Upper lobe of right lung (tissue), 1 donor: ENCODE measurements around the gene EIF3I. TPM values are rescaled to one million over a fixed set of nuclear protein-coding genes. Genes with fewer than 3 reads are reported as not detected.

Experiments used
- ATAC-seq: fragments of 200-7000 bp; cut with Tn5 transposase; one replicate; pipeline ENCODE4 v1.9.1; 2020; ENCODE audit warnings: mild to moderate bottlenecking, moderate library complexity
- DNase-seq: peaks from one replicate; pipeline ENCODE4 v3.0.0-alpha.2; 2020
- H3K27ac ChIP-seq: fragments of 200-600 bp; one replicate; pipeline ENCODE4 v1.8.0; 2022
- H3K27me3 ChIP-seq: fragments of 200-600 bp; one replicate; pipeline ENCODE4 v1.8.0; 2022; ENCODE audit warnings: mild to moderate bottlenecking
- H3K36me3 ChIP-seq: fragments of 200-600 bp; one replicate; pipeline ENCODE4 v1.8.0; 2022
- H3K4me1 ChIP-seq: fragments of 200-600 bp; one replicate; pipeline ENCODE4 v1.8.0; 2022
- H3K4me3 ChIP-seq: fragments of 200-600 bp; one replicate; pipeline ENCODE4 v1.8.0; 2022; ENCODE audit warnings: mild to moderate bottlenecking
- H3K9me3 ChIP-seq: fragments of 200-600 bp; one replicate; pipeline ENCODE4 v1.8.0; 2022
- CTCF ChIP-seq: fragments of 200-600 bp; IDR thresholded peaks from one replicate; pipeline ENCODE4 v1.8.0; 2022; ENCODE audit warnings: antibody characterized with exemption
- intact Hi-C: fragments of 100-400 bp; cut with DNase I; formaldehyde crosslinking; loops from one replicate; pipeline ENCODE4 v1.11.0; 2022
- total RNA-seq: library from RNA; stranded (reverse); fragmentation: NEBNext Ultra II Directional; extraction: Animal tissue kit (Norgen Biotek cat#: 25700); gene quantifications from one replicate; pipeline ENCODE4 v1.2.1, GENCODE V29; 2021
- donor health status: DM: no; HTN: yes; CAD: no; lungs with severe emphysema.

Gene EIF3I
- total RNA-seq, 1 donor from 2014 or later = 116 TPM

DNA sequence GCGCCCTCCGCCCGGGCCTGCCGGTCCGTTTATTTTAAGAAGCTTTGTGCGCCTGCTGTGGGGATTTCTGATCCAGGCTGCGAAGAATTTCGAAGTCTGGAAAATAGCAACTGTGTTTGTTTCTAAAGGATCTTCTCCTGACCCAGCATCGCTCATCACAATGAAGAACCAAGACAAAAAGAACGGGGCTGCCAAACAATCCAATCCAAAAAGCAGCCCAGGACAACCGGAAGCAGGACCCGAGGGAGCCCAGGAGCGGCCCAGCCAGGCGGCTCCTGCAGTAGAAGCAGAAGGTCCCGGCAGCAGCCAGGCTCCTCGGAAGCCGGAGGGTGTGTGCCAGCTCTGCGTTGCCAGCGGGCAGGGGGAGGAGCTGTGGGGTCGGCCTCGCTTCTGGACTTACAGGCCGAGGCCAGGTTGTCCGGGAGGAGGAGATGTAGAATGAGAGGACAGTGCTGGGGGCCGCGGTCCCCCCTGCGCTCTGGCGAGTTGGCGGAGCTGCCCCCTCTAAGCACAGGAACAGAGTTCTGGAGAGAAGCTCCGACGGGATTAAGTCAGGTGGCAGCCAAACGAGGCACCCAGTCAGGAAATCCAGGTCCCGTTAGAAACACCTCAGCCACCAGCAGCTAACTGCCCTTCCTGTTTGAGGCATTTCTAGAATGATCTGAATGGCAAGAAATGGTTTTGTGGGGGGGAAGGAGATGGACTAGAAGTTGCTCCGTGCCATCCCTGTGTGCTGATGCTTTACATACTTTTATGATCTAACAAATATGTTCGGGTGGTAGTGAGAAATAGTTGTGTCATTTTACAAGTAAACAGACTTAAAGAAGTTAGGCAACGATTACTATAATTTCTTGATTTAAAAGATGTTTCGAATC, 41.8 kb upstream of the EIF3I start:
- no peak for TF ChIP-seq CTCF
- H3K9me3 ChIP-seq = no peaks in the 10 kb centered on the region
- H3K4me3 ChIP-seq = peak overlapping the region; percentile 80
- H3K4me1 ChIP-seq = peaks cover 45% of the 10 kb centered on the region
- intact Hi-C loops = no loop called here
- H3K27me3 ChIP-seq = no peaks in the 10 kb centered on the region
- H3K36me3 ChIP-seq = peaks cover 40% of the 10 kb centered on the region
- DNase-seq = peak; percentile 84
- peak overlapping the region; percentile 94 for H3K27ac ChIP-seq
- peak; percentile 45 for ATAC-seq

DNA sequence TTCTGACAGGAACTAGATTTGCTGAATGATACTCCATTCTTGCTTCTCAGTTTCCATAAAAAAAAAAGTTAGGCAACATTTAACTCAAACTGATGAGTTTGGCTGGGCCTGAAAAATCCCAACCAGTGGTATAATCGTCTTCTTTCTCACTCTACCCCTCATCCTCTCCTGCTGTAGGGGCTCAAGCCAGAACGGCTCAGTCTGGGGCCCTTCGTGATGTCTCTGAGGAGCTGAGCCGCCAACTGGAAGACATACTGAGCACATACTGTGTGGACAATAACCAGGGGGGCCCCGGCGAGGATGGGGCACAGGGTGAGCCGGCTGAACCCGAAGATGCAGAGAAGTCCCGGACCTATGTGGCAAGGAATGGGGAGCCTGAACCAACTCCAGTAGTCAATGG, 41.1 kb upstream of the EIF3I start:
- H3K27ac ChIP-seq = no peak overlapping the region
- TF ChIP-seq CTCF = no peak

DNA sequence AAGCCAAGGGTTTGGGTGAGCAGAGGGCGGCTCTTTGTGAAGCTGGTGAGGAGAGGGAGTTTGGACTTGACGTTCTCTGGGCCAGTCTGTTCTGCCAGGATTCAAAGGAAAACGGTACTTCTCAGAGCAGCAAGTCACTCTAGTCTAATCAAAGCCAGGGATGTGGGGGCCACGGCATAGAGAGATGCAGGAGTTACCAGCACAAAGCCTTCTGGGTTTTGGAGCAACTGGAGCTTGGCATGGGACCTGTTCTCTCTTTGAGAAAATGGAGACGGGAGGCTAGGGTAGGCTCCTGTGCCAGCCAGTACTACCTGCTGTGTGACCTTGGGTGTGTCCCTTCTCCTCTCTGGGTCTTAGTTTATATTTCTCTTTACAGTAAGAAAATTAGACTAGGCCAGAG, 40.6 kb upstream of the EIF3I start:
- peak overlapping the region; percentile 80 for H3K4me3 ChIP-seq
- H3K36me3 ChIP-seq = peaks cover 48% of the 10 kb centered on the region
- no peaks in the 10 kb centered on the region for H3K27me3 ChIP-seq
- ATAC-seq = no peak
- H3K27ac ChIP-seq = no peak overlapping the region
- DNase-seq = no peak
- peaks cover 45% of the 10 kb centered on the region for H3K4me1 ChIP-seq
- H3K9me3 ChIP-seq = no peaks in the 10 kb centered on the region
- intact Hi-C loops = no loop called here
- TF ChIP-seq CTCF = no peak

More for the DNA sequence above, 41.1 kb upstream of the EIF3I start:
- H3K9me3 ChIP-seq = no peaks in the 10 kb centered on the region
- H3K4me1 ChIP-seq = peaks cover 45% of the 10 kb centered on the region
- peak overlapping the region; percentile 80 for H3K4me3 ChIP-seq
- ATAC-seq (no peak), DNase-seq (no peak)
- peaks cover 43% of the 10 kb centered on the region for H3K36me3 ChIP-seq
- no peaks in the 10 kb centered on the region for H3K27me3 ChIP-seq
- intact Hi-C loops = no loop called here

- no peak for ATAC-seq
- Histone ChIP-seq H3K4me3 (no peak overlapping the region), H3K9me3 (no peaks in the 10 kb centered on the region), H3K27me3 (no peaks in the 10 kb centered on the region), H3K4me1 (peaks cover 45% of the 10 kb centered on the region), H3K27ac (no peak overlapping the region), H3K36me3 (peaks cover 53% of the 10 kb centered on the region)
- DNase-seq = no peak
- intact Hi-C loops = no loop called here
- no peak for TF ChIP-seq CTCF
These were observed 40.1 kb upstream of the EIF3I start for GRCh38 chr1:32182060-32182459.

GRCh38 chr1:32184650-32185049, 37.6 kb upstream of the EIF3I start:
- ATAC-seq = no peak
- H3K4me3 ChIP-seq = no peak overlapping the region
- intact Hi-C loops = no loop called here

More at GRCh38 chr1:32184650-32185049, 37.6 kb upstream of the EIF3I start:
- Histone ChIP-seq H3K27ac (no peak overlapping the region), H3K9me3 (no peaks in the 10 kb centered on the region), H3K27me3 (no peaks in the 10 kb centered on the region), H3K4me1 (peaks cover 37% of the 10 kb centered on the region), H3K36me3 (peaks cover 79% of the 10 kb centered on the region)
- no peak for TF ChIP-seq CTCF
- DNase-seq = no peak
